Stromal cell of bone marrow (primary cell): ENCODE results near the gene CLIP3.
"Not testable (repeated sequence)": the region's sequence is repeated elsewhere in the genome, so short reads cannot be mapped to it uniquely, and the experiment has no call there.

ENCODE experiments used
- DNase-seq: peaks from one replicate; pipeline ENCODE4 v3.0.0-alpha.2; 2012; ENCODE audit warnings: low read depth

The CLIP3 gene

GRCh38 chr19:36006955-36007354 is 25.7 kb downstream of the CLIP3 start:
- DNase-seq, result no peak

- DNase-seq, result no peak
Observed at GRCh38 chr19:36003284-36003683, 29.4 kb downstream of the CLIP3 start.

DNA sequence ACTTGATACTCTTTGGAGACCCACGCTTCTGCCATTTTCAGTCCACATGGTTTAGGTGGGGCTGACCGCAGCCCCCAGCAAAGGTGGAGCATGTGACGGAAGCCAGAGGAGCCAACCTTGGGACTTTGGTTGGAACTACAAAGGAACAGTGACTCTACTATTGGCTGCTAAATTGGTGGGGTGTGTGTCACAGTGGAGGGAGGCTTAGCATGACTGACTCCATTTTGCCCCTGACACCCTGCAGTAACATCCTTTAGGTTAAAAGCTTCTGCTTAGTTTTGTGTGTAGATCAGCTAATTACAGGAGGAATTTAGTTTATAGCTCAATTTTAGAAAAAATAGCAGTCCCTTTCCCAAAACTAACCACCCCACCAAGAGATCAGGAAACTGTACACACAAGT is 31.1 kb downstream of the CLIP3 start:
- no peak for DNase-seq

DNA sequence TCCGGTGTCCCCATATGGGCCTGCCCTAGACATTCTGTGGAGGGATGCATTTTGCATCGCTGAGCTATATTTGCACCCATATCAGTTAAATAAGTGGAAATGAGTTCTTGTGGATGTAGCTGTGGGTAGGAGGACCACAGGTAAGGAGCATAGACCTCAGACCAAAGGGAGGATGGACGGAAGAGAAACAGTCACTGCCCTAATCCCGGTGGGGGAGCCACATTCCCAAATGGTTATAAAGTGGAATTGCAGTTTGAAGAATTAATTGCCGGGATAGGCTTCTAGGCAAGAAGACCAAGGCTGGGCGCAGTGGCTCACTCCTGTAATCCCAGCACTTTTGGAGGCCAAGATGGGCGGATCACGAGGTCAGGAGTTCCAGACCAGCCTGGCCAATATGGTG is 35.9 kb downstream of the CLIP3 start:
- no peak for DNase-seq

- peak; percentile 88 for DNase-seq
Observed at GRCh38 chr19:35995048-35995993, 37.4 kb downstream of the CLIP3 start, which contains the start of gene SDHAF1. Gene SDHAF1, plus strand, starts transcription at chr19:35995188. Its CDS starts 87 bp downstream, at chr19:35995275.

- no peak for DNase-seq
Observed at GRCh38 chr19:35993923-35994598, 38.6 kb downstream of the CLIP3 start.

- DNase-seq, result no peak
Observed at GRCh38 chr19:35992907-35993765, 39.5 kb downstream of the CLIP3 start.

DNA sequence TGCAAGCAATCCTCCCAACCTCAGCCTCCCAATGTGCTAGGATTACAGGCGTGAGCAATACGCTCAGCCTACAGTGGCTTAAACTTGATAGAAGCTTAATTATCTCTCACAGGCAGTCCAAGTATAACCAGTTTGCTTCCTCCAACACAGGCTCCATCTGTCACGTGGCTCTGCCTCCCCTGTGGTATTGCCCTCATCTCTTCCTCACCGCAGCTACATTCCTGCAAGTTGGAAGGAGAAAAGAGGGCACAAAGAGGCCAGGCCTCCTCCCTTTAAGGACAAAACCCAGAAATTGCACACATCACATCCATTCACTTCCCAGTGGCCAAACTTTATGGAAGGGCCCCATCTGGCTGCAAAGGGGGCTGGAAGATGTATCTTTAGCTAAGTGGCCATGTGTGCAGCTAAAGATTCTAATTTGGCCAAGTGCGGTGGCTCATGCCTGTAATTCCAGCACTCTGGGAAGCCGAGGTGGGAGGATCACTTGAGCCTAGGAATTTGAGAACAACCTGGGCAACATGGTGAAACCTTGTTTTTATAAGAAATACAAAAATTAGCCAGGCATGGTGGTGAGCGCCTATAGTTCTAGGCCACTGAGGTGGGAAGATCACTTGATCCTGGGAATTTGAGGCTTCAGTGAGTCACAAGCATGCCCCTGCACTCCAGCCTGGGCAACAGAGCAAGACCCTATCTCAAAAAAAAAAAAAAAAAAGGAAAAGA is 40.8 kb downstream of the CLIP3 start:
- peak; percentile 21 for DNase-seq

DNA sequence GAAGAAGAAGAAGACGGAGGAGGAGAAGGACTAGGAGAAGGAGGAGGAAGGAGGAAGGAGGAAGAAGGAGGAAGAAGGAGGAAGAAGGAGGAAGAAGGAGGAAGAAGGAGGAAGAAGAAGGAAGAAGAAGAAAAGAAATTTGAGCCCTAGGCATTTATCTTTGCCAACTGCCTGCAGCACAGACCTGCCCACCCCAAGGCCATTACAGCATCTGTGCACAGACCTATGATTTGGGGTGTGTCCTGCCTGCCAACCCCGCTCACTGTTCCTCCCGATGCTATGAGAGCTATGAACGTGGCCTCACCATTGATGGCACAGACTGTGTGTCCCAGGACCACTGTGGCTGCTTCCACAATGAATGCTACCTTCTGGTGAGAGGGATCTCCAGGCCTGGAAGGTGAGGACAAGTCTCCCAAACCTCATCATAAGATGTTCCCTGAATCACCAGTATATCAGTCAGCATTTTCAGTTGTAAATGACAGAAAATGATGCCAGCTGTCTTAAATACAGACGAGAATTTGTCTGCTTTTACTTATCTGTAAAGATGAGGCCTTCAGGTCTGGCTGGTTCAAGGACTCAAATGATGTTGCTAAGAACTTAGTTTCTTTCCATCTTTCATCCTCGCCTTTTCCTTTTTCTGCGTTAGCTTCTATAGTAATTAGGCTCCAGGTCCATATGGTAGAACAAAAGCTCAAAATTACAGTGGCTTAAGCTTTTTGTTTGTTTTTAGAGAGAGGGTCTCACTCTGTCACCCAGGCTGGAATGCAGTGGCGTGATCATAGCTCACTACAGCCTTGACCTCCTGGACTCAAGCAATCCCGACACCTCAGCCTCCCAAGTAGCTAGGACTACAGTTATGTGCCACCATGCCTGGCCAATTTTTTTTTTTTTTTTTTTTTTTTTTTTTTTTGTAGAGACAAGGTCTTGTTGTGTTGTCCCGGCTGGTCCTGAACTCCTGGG is 41.6 kb downstream of the CLIP3 start:
- DNase-seq, result no peak

DNA sequence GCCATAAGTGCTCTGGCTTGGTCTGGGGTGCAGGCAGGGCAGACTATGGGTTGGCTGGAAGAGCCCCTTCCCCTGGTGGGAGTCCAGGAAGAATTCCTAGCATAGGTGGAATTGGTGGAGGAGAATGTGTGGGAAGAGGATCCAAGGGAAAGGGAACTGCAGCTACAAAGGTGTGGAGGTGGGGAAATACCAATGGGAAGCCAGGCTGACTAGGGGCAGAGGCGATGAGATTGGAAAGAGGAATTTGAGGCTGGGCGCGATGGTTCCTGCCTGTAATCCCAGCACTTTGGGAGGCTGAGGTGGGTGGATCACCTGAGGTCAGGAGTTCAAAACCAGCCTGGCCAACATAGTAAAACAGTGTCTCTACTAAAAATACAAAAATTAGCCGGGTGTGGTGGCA is 42.5 kb downstream of the CLIP3 start:
- no peak for DNase-seq

- DNase-seq, result no peak
Observed at GRCh38 chr19:35988824-35989223, 43.8 kb downstream of the CLIP3 start.

DNA sequence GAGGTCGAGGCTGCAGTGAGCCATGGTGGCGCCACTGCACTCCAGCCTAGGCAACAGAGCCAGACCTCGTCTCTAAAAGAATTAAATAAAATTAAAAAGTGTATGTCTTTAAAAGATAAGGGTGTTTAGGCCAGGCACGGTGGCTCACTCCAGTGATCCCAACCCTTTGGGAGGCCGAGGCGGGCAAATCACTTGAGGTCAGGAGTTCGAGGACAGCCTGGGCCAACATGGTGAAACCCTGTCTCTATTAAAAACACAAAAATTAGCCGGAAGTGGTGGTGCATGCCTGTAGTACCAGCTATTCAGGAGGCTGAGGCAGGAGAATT is 45.1 kb downstream of the CLIP3 start:
- no peak for DNase-seq

GRCh38 chr19:35986664-35987570 is 45.8 kb downstream of the CLIP3 start:
- DNase-seq, result no peak

- no peak for DNase-seq
Observed at GRCh38 chr19:35986111-35986510, 46.6 kb downstream of the CLIP3 start.

- no peak for DNase-seq
Observed at GRCh38 chr19:35983177-35983576, 49.5 kb downstream of the CLIP3 start.

- not testable (repeated sequence) for DNase-seq
Observed at GRCh38 chr19:35980997-35981396, 51.7 kb downstream of the CLIP3 start.

DNA sequence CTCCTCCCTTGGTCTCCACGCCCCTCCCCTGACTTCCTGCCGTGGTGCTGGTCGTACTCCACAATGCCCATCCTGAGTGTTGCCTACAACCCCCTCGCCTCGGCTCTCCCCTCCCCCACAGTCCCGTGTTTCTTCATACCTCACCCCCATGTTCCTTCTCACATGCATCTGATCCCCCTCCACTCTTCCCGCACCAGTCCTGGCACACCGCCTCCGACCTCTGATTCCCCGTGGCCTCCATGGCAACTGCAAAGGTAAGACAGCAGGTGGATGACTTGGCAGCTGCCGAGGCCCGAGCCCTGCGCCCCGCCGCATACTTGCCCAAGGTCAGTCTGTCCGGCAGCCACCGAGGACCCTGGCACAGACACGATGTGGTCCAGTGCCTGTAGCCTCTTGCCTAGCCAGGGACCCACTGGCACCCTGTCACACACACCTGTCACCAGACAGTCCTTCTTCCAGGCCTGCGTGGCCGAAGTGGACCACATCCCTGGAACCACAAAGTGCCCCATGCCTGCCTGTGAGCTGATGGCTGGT is 53.8 kb downstream of the CLIP3 start:
- DNase-seq, result no peak

GRCh38 chr19:35978271-35978670 is 54.4 kb downstream of the CLIP3 start:
- DNase-seq, result no peak
